GM21515 (cell line): ENCODE data around the gene SEMA3C.

Source experiments
- ATAC-seq: cut with Tn5 transposase; IDR thresholded peaks from one replicate; pipeline ENCODE4 v1.9.1; 2021; ENCODE audit not compliant: unreplicated experiment

The SEMA3C gene

DNA sequence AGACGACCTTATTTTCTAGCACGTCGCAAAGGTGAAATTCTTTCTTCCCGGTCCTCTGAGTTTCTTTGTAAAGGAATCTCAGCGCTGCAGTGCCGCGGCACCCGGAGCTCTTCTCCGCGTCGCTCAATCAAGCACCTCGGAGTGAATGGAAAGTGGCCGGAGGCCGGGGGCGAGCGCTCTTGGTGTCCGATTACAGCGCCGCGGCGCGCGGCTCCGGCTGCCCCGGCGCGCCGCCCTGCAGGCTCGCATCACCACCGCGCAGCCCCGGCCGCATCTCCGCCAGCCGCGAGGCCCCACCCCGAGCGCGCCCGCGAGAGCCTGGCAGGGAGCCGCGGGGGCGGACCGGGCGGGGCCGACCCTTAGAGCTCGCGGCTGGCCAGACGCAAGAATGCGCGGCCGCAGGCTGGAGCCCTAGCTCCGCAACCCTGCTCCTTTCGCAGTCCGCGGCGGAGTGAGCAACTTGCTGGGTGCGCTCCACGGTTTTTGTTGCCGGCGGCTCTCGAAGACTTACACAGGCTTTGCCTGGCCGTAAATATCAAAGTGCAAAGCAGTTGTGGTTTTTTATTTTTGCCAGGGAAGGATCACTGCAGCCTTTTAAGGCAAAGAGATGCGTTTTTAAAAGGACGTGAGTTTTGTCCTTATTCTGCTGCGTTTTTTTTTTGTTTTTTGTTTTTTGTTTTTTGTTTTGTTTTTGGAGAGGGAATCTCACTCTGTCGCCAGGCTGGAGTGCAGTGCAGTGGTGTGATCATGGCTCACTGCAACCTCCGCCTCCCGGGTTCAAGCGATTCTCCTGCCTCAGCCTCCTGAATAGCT, at the start of gene SEMA3C:
SEMA3C (minus strand) TSS at position 143 of the 813 bp plus-strand sequence. CDS start 2,270 bp downstream, outside the sequence.
- ATAC-seq = peak; percentile 38

DNA sequence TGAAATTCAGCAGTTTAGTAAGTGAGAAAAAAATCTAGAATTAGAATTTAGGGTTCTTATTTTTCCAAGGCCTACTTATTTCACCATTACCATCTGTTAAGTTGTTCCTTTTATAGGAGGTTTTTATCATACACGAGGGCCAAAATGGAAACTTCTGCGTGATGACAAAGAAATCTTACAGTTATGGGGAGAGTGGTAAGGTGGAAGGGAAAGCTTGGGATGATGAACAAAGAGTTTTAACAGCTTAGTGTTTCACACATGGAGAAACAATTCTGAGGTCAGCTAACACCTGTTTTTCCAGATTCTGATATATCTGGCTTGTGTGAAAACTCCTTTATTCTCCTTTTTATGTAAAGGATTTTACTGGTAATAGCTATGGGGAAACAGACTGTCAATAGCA, 49.8 kb upstream of the SEMA3C start:
- no peak for ATAC-seq

DNA sequence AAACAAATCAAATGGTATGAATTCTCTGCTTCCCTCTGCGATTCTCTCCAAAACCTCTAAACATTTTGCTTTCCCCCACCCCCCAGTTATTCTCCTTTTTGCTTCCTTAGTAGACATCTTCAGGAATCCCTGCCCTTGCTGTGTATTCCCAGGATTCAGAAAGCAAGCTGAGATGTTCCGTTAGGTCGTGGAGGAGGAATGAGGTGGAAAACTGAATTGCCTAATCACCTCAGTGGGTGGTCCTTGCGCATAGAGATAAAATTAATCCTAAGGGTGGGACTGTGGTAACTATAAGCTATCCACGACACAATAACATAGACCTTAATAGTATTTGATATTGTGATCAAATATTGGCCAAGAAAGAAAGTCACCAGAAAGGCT, 49.1 kb upstream of the SEMA3C start:
- ATAC-seq = no peak

DNA sequence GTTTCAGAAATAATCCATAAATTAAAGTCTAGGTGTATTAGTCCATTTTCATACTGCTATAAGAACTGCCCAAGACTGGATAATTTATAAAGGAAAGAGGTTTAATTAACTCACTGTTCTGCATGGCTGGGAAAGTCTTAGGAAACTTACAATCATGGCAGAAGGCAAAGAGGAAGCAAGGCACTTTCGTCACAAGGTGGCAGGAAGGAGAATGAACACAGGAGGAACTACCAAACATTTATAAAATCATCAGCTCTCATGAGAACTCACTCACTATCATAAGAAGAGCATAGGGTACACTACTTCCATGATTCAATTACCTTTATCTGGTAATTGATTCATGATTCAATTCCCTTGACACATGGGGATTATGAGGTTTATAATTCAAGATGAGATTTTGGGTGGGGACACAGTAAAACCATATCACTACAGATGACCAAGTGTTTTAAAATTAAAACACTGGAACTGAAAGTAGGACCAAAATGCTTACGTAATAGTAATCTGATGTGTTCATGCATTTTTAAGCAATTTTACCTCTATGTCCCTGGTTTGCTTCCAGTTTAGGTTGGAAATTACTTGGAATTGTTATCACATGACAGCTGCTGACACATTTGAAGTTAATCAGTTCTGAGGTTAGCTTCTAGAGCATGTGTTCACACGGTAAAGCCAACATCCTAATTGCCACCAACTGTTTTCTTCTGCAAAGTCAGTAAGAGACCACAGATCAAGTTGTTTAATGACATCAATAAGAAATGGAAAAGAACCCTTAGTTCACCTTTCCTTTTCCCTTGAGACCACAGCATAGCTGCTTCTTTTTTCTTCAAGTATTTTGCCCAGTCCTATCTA, 48.4 kb upstream of the SEMA3C start:
- ATAC-seq = no peak

DNA sequence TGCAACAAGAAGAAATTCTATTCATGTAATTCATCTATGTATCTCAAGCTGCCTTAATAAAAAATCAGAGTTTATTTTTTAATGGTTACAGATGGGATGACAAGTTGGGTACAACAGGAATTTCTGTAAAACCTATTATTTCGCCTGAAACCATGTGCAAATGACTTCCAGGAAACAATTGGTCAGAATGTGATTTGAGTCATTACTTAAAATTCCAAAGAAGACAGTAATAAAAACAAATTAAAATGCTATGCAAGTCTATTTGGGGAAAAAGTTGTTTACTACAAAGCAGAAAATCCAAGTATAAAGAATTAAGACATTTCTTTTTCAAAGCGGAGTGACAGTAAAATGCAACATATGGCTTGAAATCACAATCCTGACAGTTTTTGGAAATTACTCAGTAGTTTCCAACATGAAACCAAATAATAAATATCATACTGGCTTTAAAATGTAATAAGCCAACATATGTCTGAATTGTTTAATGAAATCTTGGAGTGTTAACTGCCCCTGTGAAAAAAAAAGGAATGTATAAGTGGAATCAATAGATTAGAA, 41.5 kb upstream of the SEMA3C start:
- no peak for ATAC-seq

GRCh38 chr7:80957226-80957777, 38.5 kb upstream of the SEMA3C start:
- ATAC-seq = no peak

DNA sequence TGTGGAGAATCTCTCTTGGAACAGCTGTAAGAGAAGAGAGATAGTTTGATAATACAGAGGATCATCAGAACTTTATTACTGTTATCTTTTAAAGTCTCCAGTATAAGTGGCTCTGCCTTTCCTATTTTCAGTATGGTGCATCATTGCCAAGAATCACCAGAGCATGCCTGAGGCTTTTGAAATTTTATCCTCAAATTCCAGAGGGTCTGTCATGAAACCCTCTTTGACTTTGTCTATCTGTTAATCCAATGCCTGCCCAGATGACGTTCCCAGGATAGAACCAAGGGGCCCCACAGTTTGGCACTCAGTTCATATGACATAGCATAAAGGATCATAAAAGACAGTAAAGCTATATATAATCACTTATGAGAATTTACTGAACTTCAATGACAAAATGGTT, 35.3 kb upstream of the SEMA3C start:
- no peak for ATAC-seq

DNA sequence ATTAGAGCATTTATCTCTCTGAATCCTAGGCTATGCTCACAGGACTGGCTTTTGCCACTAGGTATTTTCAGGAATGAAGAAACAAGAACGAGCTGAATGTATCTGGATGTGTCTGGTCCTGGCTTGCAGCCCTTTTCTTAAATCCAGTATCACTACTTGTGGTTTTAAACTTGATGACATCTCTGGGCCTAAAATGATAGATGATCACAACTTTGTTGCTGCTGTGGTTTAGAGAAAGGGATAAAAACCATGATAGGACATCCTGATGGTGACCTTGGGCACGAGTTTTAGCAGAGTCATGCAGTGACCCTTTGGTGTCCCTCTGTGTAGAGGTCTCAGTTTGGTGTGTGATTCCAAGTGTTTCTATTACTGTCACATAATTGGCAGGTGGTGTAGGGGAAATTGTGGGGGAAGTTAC, 31.7 kb upstream of the SEMA3C start:
- no peak for ATAC-seq

DNA sequence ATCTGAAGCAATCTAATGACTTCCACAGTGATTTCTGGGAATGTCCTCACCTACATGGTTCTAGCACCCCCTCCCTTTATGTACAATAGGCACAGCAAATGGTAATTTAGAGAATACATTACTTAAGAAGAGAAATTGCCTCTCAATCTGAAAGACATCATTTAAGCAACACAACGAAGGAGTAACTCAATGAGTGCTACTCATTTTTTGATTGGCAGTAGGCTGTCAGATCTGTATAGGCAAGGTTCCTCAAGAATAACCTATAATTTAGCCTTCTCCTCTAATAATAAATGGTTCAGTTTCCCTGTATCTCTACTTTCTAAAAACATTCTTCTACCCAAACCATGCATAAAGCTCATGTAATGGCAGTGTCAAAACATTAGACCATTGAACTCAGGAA, 30.6 kb upstream of the SEMA3C start:
- ATAC-seq = no peak

DNA sequence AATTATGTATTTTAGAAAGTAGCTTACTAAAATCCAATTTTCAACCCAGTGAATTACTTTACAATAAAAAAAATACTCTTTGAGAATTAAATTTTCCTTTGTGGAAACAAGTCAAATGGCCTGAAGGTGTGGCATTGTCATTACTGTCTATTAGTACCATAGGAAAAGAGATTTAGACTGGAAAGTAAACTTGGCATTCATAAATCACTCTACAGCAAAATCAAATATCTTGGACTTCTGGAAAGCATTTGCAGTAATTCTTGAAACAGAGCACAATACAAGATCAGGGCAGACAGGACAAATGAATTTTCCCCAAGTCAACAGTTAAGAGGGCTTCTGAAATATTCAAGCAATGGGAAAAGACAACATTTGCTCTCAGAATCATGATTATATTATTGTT, 28.0 kb upstream of the SEMA3C start:
- ATAC-seq = no peak

DNA sequence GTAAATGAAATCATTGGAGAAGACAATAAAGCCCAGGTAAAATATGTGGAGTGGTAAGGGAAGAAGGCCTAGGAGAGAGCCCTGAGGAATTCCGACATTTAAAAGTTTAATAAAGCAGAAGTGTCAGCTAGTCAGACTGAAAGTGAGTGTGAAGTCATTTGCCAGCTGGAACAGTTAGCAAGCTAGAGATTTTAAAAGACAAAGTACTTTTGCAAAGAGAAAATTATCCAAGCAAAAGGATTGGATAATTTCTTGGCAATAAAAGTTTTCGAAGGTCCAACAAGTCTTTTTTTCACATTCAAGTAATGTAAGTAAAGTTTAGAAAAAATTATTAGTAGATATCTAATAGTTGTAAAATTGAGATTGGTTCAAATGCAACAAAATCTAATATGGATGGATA, 27.1 kb upstream of the SEMA3C start:
- ATAC-seq = no peak

DNA sequence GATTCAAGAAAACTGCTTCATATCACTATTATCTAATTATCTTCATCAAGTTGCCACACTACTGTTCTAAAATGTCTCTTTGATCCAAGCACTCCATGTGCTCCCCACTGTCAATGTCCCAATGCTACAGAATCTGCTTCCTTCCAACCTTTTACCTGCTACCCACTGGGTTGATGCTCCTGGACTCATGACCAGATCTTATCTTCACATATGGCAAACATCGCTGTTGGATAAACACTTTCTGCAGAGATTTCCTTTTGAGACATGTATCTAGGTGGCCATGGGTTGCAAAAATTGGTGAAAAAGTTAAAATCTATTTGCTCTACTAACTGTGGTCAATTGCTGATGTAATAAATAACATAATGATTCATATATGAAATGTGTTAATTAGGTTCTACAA, 24.5 kb upstream of the SEMA3C start:
- no peak for ATAC-seq

GRCh38 chr7:80942261-80943041, 23.6 kb upstream of the SEMA3C start:
- no peak for ATAC-seq

GRCh38 chr7:80941208-80941758, 22.4 kb upstream of the SEMA3C start:
- no peak for ATAC-seq

DNA sequence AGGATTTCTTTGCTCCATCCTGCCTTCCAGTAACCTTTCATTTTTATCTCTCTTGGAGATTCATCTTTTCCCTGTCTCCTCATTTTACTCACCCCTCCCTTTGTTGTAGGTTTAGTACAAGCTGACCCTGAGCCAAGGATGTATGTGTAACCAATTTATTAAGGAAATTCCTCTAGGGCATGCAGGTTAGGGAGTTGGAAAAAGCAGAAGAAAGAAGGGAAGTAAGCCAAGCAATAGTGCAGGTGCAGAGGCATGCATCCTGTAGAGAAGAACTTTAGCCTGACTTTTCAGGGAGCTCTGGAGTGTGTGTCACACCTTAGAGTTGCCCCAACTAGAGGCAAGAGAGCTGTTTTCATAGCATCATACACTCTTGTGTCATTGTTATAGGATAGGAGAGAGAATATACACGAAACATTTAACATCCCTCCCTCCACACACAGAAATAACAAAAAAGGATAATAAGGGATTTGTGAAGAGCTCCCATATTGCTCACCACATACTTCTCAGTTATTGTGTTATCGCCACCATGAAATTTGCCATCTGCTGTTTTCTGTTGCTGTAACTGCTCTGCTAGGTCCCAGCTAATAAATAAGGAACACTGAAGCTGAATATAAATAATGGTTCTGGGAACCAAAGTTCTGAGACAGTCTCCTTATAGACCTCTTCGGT, 21.8 kb upstream of the SEMA3C start:
- ATAC-seq = no peak

DNA sequence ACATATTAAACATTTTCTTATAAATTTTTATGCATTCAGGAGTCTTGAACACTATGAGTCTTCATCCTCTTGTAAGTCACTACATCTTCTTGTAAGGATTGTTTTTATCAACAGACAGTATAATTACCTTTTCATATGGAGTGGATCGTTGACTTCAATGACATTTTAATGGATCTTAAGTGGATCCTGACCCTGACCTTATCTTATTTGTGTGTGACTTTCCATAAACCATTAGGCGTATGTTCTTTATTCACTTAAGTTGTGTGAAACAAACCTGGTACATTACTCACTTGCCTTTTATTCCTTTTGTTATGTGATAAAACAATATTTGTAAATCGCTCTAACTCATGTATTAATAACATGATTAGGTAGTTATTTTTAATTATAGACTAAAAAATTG, 18.5 kb upstream of the SEMA3C start:
- no peak for ATAC-seq

GRCh38 chr7:80935991-80936780, 17.3 kb upstream of the SEMA3C start:
- ATAC-seq = no peak

- ATAC-seq = no peak
Observed at GRCh38 chr7:80934321-80934720, 15.5 kb upstream of the SEMA3C start.

DNA sequence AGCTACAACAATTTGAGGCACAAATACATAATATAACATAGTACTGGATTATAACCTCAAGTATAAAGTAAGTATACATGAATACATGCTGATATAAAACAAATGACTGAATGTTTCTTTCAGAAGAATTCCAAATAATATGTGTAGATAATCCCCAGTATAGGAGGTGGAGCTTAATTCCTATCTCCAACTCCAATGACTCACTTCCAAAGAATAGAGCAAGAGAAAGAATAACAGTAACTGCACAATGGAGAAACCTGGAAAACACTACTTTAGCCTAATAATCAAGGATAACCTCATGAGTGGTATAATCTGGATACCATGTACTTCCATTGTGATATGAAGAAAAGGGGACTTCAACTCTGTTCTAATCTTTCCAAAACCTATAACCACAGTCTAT, 13.7 kb upstream of the SEMA3C start:
- ATAC-seq = no peak
